ENCODE results near the gene SAE1. TPM values are rescaled to one million over a fixed set of nuclear protein-coding genes. Genes with fewer than 3 reads are reported as not detected.
A peak's percentile ranks its signal among the peaks of the same experiment; 100 is the strongest.

The SAE1 gene
- total and polyA plus RNA-seq, 8 donors: 16.2 to 373 (median 43.5) TPM

- Histone ChIP-seq H3K27ac (peak overlapping the region; percentile 28 to 84 (median 76)), H3K27me3 (no peaks in the 10 kb centered on the region), H3K4me1 (peaks cover 38 to 76% (median 48%) of the 10 kb centered on the region in 4 donors), H3K4me3 (peak overlapping the region in 1 of 4 donors; percentile 17), H3K9me3 (no peaks in the 10 kb centered on the region), H3K36me3 (peaks cover 9 to 73% (median 42%) of the 10 kb centered on the region in 4 donors)
- DNase-seq: peak in 1 of 2 donors; percentile 21
- 77 to 83% (median 80%) methylated on average over 7 of the region's 7 CpGs for WGBS, 5 donors
- intact Hi-C loops (cut with DNase I; ENCODE audit: low total_unique reads): loop anchor here (10.0 kb wide), 1 partner anchor 46 kb away; no protein-coding TSS in a partner anchor
- no peak for TF ChIP-seq POLR2AphosphoS5 (IDR thresholded peaks at IDR 0.05)
- no peak for TF ChIP-seq EP300 (IDR thresholded peaks at IDR 0.05)
- TF ChIP-seq POLR2A (IDR thresholded peaks at IDR 0.05): no peak
- no peak for TF ChIP-seq CTCF (IDR thresholded peaks at IDR 0.05)
Measured at GRCh38 chr19:47158879-47159503, 28.4 kb downstream of the SAE1 start.

- 70 to 81% (median 72%) methylated on average over 3 of the region's 3 CpGs for WGBS, 5 donors
- TF ChIP-seq EP300 (IDR thresholded peaks at IDR 0.05) (no peak), POLR2AphosphoS5 (IDR thresholded peaks at IDR 0.05) (no peak), POLR2A (IDR thresholded peaks at IDR 0.05) (no peak), CTCF (IDR thresholded peaks at IDR 0.05) (no peak)
- H3K27ac ChIP-seq: no peak overlapping the region
- no peaks in the 10 kb centered on the region for H3K27me3 ChIP-seq
- H3K36me3 ChIP-seq: peaks cover 4 to 60% (median 36%) of the 10 kb centered on the region in 4 donors
- no peak overlapping the region for H3K4me3 ChIP-seq
- DNase-seq: no peak
- H3K9me3 ChIP-seq: no peaks in the 10 kb centered on the region
- peaks cover 20 to 47% (median 27%) of the 10 kb centered on the region in 4 donors for H3K4me1 ChIP-seq
- intact Hi-C loops (cut with DNase I; ENCODE audit: low total_unique reads): no loop called here
Measured at GRCh38 chr19:47161876-47162489, 31.3 kb downstream of the SAE1 start.

DNA sequence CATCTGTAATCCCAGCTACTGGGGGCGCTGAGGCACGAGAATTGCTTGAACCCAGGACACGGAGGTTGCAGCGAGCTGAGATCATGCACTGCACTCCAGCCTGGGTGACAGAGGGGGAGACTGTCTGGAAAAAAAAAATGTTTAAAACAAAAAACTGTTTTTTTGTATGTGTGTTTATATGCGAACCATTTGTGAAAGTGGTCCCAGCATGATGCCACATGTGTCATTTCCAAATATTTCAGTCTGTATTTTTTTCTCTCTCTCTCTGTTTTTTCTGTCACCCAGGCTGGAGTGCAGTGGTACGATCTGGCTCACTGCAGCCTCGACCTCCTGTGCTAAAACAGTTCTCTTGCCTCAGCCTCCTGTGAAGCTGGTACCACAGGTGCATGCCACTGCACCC, 37.4 kb downstream of the SAE1 start:
- Histone ChIP-seq H3K27ac (no peak overlapping the region), H3K4me3 (no peak overlapping the region), H3K9me3 (no peaks in the 10 kb centered on the region), H3K4me1 (peaks cover 0 to 3% (median 0%) of the 10 kb centered on the region in 4 donors), H3K36me3 (peaks cover 17 to 82% (median 66%) of the 10 kb centered on the region in 4 donors), H3K27me3 (no peaks in the 10 kb centered on the region)
- no peak for DNase-seq
- WGBS, 5 donors: 87 to 95% (median 93%) methylated on average over 7 of the region's 7 CpGs
- no peak for TF ChIP-seq CTCF (IDR thresholded peaks at IDR 0.05)
- TF ChIP-seq POLR2AphosphoS5 (IDR thresholded peaks at IDR 0.05): no peak
- TF ChIP-seq POLR2A (IDR thresholded peaks at IDR 0.05): no peak
- TF ChIP-seq EP300 (IDR thresholded peaks at IDR 0.05): no peak
- intact Hi-C loops (cut with DNase I; ENCODE audit: low total_unique reads): no loop called here

DNA sequence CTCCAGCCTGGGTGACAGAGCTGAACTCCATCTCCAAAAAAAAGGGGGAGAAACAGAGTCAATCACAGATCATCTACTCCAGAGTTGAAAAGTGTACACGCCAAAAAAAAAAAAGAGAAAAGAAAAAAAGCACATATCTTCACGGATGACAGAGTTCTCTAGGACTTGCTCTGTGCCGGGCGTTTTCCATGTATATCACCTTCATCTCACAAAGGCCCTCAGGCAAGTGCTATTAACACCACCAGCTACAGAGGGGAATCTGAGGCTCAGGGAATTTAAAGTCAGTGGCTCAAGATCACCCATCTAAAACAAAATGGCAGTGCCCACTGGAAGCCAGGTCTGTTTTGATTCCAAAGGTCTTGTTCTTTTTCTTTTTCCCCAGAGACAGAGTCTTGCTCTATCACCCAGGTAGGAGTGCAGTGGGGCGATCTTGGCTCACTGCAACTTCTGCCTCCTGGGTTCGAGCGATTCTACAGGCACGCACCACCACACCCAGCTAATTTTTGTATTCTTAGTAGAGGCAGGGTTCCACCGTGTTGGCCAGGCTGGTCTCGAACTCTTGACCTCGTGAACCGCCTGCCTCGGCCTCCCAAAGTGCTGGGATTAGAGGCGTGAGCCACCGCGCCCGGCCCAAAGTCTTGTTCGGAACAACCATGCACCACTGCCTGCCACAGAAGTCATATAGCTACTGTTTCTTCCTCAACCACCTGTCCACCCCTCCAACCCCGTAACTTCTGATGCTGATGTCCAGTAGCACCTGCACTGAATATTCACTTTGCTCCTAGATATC, 42.2 kb downstream of the SAE1 start:
- H3K9me3 ChIP-seq: no peaks in the 10 kb centered on the region
- no peaks in the 10 kb centered on the region for H3K27me3 ChIP-seq
- H3K27ac ChIP-seq: no peak overlapping the region
- 88 to 96% (median 95%) methylated on average over 19 of the region's 19 CpGs for whole genome bisulfite sequencing, 5 donors
- peaks cover 18 to 75% (median 64%) of the 10 kb centered on the region in 4 donors for H3K36me3 ChIP-seq
- peaks cover 10 to 32% (median 25%) of the 10 kb centered on the region in 4 donors for H3K4me1 ChIP-seq
- H3K4me3 ChIP-seq: no peak overlapping the region
- TF ChIP-seq POLR2AphosphoS5 (IDR thresholded peaks at IDR 0.05) (no peak), CTCF (IDR thresholded peaks at IDR 0.05) (no peak), EP300 (IDR thresholded peaks at IDR 0.05) (no peak), POLR2A (IDR thresholded peaks at IDR 0.05) (no peak)
- DNase-seq: no peak
- intact Hi-C loops (cut with DNase I; ENCODE audit: low total_unique reads): no loop called here

Data from stomach (tissue), 9 donors.